Measurements from ENCODE around the gene NEDD4L. TPM values are rescaled to one million over a fixed set of nuclear protein-coding genes. Genes with fewer than 3 reads are reported as not detected.

Gene NEDD4L
- total RNA-seq, 5 donors from 2014 or later (not counting 1 experiment from before 2014, with no cell fraction given), result 4.4 to 10.7 (median 6.7) TPM

- no peaks in the 10 kb centered on the region for H3K4me1 ChIP-seq (ENCODE audit: control insufficient read depth in 1 of 2, extremely low read depth in 1 of 2, insufficient read depth in 2 of 2, low read length in 2 of 2)
- H3K36me3 Mint-ChIP-seq, result no peaks in the 10 kb centered on the region
- no peak for DNase-seq
- H3K27me3 ChIP-seq (replicated peaks in 1 of 2; ENCODE audit: control insufficient read depth in 2 of 2, extremely low read depth in 1 of 2, insufficient read depth in 2 of 2, low read length in 1 of 2), result peaks cover 0 to 2% of the 10 kb centered on the region in 2 experiments
- CTCF ChIA-PET, result interaction anchor here in 1 of 2 donors (0.7 kb wide), 1 partner anchor 213 kb away, joined by 3 read pairs; no protein-coding TSS in a partner anchor
- no peaks in the 10 kb centered on the region for H3K36me3 ChIP-seq (ENCODE audit: control insufficient read depth in 2 of 2, extremely low read depth in 1 of 2, insufficient read depth in 1 of 2, low read length in 1 of 2)
- H3K27me3 Mint-ChIP-seq, result peaks cover 3 to 9% of the 10 kb centered on the region in 2 donors
- no peak overlapping the region for H3K4me3 ChIP-seq (ENCODE audit: control insufficient read depth in 1 of 2, extremely low read depth in 1 of 2, low read length in 1 of 2)
- H3K4me3 Mint-ChIP-seq, result no peak overlapping the region
- POLR2A ChIA-PET, result no interaction called here
- no peaks in the 10 kb centered on the region for H3K4me1 Mint-ChIP-seq
- H3K27ac ChIP-seq (ENCODE audit: low read length), result no peak overlapping the region
- WGBS (ENCODE audit: insufficient coverage), result no CpG with 5 or more reads among the region's 3 CpGs
- ATAC-seq (replicated peaks in 1 of 4), result no peak
- no peaks in the 10 kb centered on the region for H3K9me3 ChIP-seq
- H3K27ac Mint-ChIP-seq, result no peak overlapping the region
- H3K9me3 Mint-ChIP-seq, result no peaks in the 10 kb centered on the region
These were observed 17.3 kb downstream of the NEDD4L start for GRCh38 chr18:58061349-58061748.

GRCh38 chr18:58064406-58064998 lies 20.5 kb downstream of the NEDD4L start:
- H3K36me3 ChIP-seq (ENCODE audit: control insufficient read depth in 2 of 2, extremely low read depth in 1 of 2, insufficient read depth in 1 of 2, low read length in 1 of 2), result no peaks in the 10 kb centered on the region
- no peaks in the 10 kb centered on the region for H3K4me1 Mint-ChIP-seq
- CTCF ChIA-PET, result no interaction called here
- no peaks in the 10 kb centered on the region for H3K36me3 Mint-ChIP-seq
- ATAC-seq (replicated peaks in 1 of 4) (no peak), DNase-seq (no peak)
- H3K27me3 ChIP-seq (replicated peaks in 1 of 2; ENCODE audit: control insufficient read depth in 2 of 2, extremely low read depth in 1 of 2, insufficient read depth in 2 of 2, low read length in 1 of 2), result peaks cover 0 to 2% of the 10 kb centered on the region in 2 experiments
- no peaks in the 10 kb centered on the region for H3K9me3 Mint-ChIP-seq
- WGBS (ENCODE audit: insufficient coverage), result 86% methylated on average over 2 of the region's 10 CpGs
- H3K4me3 ChIP-seq (ENCODE audit: control insufficient read depth in 1 of 2, extremely low read depth in 1 of 2, low read length in 1 of 2), result no peak overlapping the region
- H3K4me1 ChIP-seq (ENCODE audit: control insufficient read depth in 1 of 2, extremely low read depth in 1 of 2, insufficient read depth in 2 of 2, low read length in 2 of 2), result no peaks in the 10 kb centered on the region
- no peak overlapping the region for H3K4me3 Mint-ChIP-seq
- H3K9me3 ChIP-seq, result no peaks in the 10 kb centered on the region
- POLR2A ChIA-PET, result interaction anchor here in 1 of 2 donors (0.6 kb wide), 1 partner anchor 25 kb away, joined by 3 read pairs; no protein-coding TSS in a partner anchor
- no peak overlapping the region for H3K27ac Mint-ChIP-seq
- no peak overlapping the region for H3K27ac ChIP-seq (ENCODE audit: low read length)
- H3K27me3 Mint-ChIP-seq, result peaks cover 3 to 17% of the 10 kb centered on the region in 2 donors

GRCh38 chr18:58065956-58066355 lies 21.9 kb downstream of the NEDD4L start:
- Histone ChIP-seq H3K27me3 (replicated peaks in 1 of 2; ENCODE audit: control insufficient read depth in 2 of 2, extremely low read depth in 1 of 2, insufficient read depth in 2 of 2, low read length in 1 of 2) (no peaks in the 10 kb centered on the region), H3K4me3 (ENCODE audit: control insufficient read depth in 1 of 2, extremely low read depth in 1 of 2, low read length in 1 of 2) (no peak overlapping the region), H3K27ac (ENCODE audit: low read length) (no peak overlapping the region), H3K4me1 (ENCODE audit: control insufficient read depth in 1 of 2, extremely low read depth in 1 of 2, insufficient read depth in 2 of 2, low read length in 2 of 2) (no peaks in the 10 kb centered on the region), H3K36me3 (ENCODE audit: control insufficient read depth in 2 of 2, extremely low read depth in 1 of 2, insufficient read depth in 1 of 2, low read length in 1 of 2) (no peaks in the 10 kb centered on the region), H3K9me3 (no peaks in the 10 kb centered on the region)
- Mint-ChIP-seq H3K9me3 (no peaks in the 10 kb centered on the region), H3K4me3 (no peak overlapping the region), H3K36me3 (no peaks in the 10 kb centered on the region), H3K4me1 (no peaks in the 10 kb centered on the region), H3K27ac (no peak overlapping the region), H3K27me3 (peaks cover 3 to 17% of the 10 kb centered on the region in 2 donors)
- no CpG with 5 or more reads among the region's 3 CpGs for WGBS (ENCODE audit: insufficient coverage)
- POLR2A ChIA-PET, result no interaction called here
- no peak for ATAC-seq (replicated peaks in 1 of 4)
- CTCF ChIA-PET, result interaction anchor here in 1 of 2 donors (0.6 kb wide), 2 partner anchors 19 to 504 kb away, joined by 3 to 4 read pairs; no protein-coding TSS in a partner anchor
- no peak for DNase-seq

- WGBS (ENCODE audit: insufficient coverage), result 92% methylated on average over 2 of the region's 2 CpGs
- no peaks in the 10 kb centered on the region for H3K9me3 ChIP-seq
- no peaks in the 10 kb centered on the region for H3K4me1 ChIP-seq (ENCODE audit: control insufficient read depth in 1 of 2, extremely low read depth in 1 of 2, insufficient read depth in 2 of 2, low read length in 2 of 2)
- Mint-ChIP-seq H3K27me3 (peaks cover 2 to 17% of the 10 kb centered on the region in 2 donors), H3K4me1 (no peaks in the 10 kb centered on the region), H3K9me3 (no peaks in the 10 kb centered on the region), H3K4me3 (no peak overlapping the region), H3K36me3 (no peaks in the 10 kb centered on the region), H3K27ac (no peak overlapping the region)
- no peak for DNase-seq
- no peak overlapping the region for H3K27ac ChIP-seq (ENCODE audit: low read length)
- H3K27me3 ChIP-seq (replicated peaks in 1 of 2; ENCODE audit: control insufficient read depth in 2 of 2, extremely low read depth in 1 of 2, insufficient read depth in 2 of 2, low read length in 1 of 2), result no peaks in the 10 kb centered on the region
- no peak for ATAC-seq (replicated peaks in 1 of 4)
- no peaks in the 10 kb centered on the region for H3K36me3 ChIP-seq (ENCODE audit: control insufficient read depth in 2 of 2, extremely low read depth in 1 of 2, insufficient read depth in 1 of 2, low read length in 1 of 2)
- no peak overlapping the region for H3K4me3 ChIP-seq (ENCODE audit: control insufficient read depth in 1 of 2, extremely low read depth in 1 of 2, low read length in 1 of 2)
- ChIA-PET POLR2A (no interaction called here), CTCF (interaction anchor here in 1 of 2 donors (1.2 kb wide), 1 partner anchor 24 kb away, joined by 4 read pairs; the partner anchor contains the start of gene NEDD4L)
These were observed 23.6 kb downstream of the NEDD4L start for GRCh38 chr18:58067601-58068000.

GRCh38 chr18:58069099-58069498 lies 25.1 kb downstream of the NEDD4L start:
- Mint-ChIP-seq H3K27ac (no peak overlapping the region), H3K4me3 (no peak overlapping the region)
- CTCF ChIA-PET, result interaction anchor here in 1 of 2 donors (0.7 kb wide), 2 partner anchors 103 to 1077 kb away, joined by 8 to 10 read pairs; no protein-coding TSS in a partner anchor

GRCh38 chr18:58069721-58070292 lies 25.8 kb downstream of the NEDD4L start:
- Mint-ChIP-seq H3K27me3 (peaks cover 4 to 22% of the 10 kb centered on the region in 2 donors), H3K4me3 (no peak overlapping the region), H3K36me3 (no peaks in the 10 kb centered on the region), H3K27ac (no peak overlapping the region), H3K4me1 (no peaks in the 10 kb centered on the region), H3K9me3 (no peaks in the 10 kb centered on the region)
- POLR2A ChIA-PET, result no interaction called here
- WGBS (ENCODE audit: insufficient coverage), result 15% methylated on average over 2 of the region's 3 CpGs
- Histone ChIP-seq H3K36me3 (ENCODE audit: control insufficient read depth in 2 of 2, extremely low read depth in 1 of 2, insufficient read depth in 1 of 2, low read length in 1 of 2) (no peaks in the 10 kb centered on the region), H3K27me3 (replicated peaks in 1 of 2; ENCODE audit: control insufficient read depth in 2 of 2, extremely low read depth in 1 of 2, insufficient read depth in 2 of 2, low read length in 1 of 2) (no peaks in the 10 kb centered on the region), H3K9me3 (no peaks in the 10 kb centered on the region), H3K4me1 (ENCODE audit: control insufficient read depth in 1 of 2, extremely low read depth in 1 of 2, insufficient read depth in 2 of 2, low read length in 2 of 2) (no peaks in the 10 kb centered on the region), H3K27ac (ENCODE audit: low read length) (no peak overlapping the region), H3K4me3 (ENCODE audit: control insufficient read depth in 1 of 2, extremely low read depth in 1 of 2, low read length in 1 of 2) (no peak overlapping the region)
- CTCF ChIA-PET, result no interaction called here
- ATAC-seq (replicated peaks in 1 of 4), result no peak
- DNase-seq, result no peak

More at GRCh38 chr18:58069099-58069498, 25.1 kb downstream of the NEDD4L start:
- H3K27ac ChIP-seq (ENCODE audit: low read length), result no peak overlapping the region
- H3K36me3 ChIP-seq (ENCODE audit: control insufficient read depth in 2 of 2, extremely low read depth in 1 of 2, insufficient read depth in 1 of 2, low read length in 1 of 2), result no peaks in the 10 kb centered on the region
- H3K4me1 Mint-ChIP-seq, result no peaks in the 10 kb centered on the region
- no peak for DNase-seq
- H3K9me3 Mint-ChIP-seq, result no peaks in the 10 kb centered on the region
- no peaks in the 10 kb centered on the region for H3K27me3 ChIP-seq (replicated peaks in 1 of 2; ENCODE audit: control insufficient read depth in 2 of 2, extremely low read depth in 1 of 2, insufficient read depth in 2 of 2, low read length in 1 of 2)
- H3K4me3 ChIP-seq (ENCODE audit: control insufficient read depth in 1 of 2, extremely low read depth in 1 of 2, low read length in 1 of 2), result no peak overlapping the region
- POLR2A ChIA-PET, result no interaction called here
- no peaks in the 10 kb centered on the region for H3K9me3 ChIP-seq
- H3K27me3 Mint-ChIP-seq, result peaks cover 2 to 22% of the 10 kb centered on the region in 2 donors
- no peaks in the 10 kb centered on the region for H3K36me3 Mint-ChIP-seq
- no peak for ATAC-seq (replicated peaks in 1 of 4)
- no peaks in the 10 kb centered on the region for H3K4me1 ChIP-seq (ENCODE audit: control insufficient read depth in 1 of 2, extremely low read depth in 1 of 2, insufficient read depth in 2 of 2, low read length in 2 of 2)

Data from T-cell (primary cell).